ENCODE results near the gene RASAL1.

GRCh38 chr12:113088037-113088436 lies 47.5 kb downstream of the RASAL1 start:
- no peak for TF ChIP-seq POLR2A (IDR thresholded peaks at IDR 0.05)
- no peak for TF ChIP-seq CTCF (IDR thresholded peaks at IDR 0.05)

Data from Peyer's patch (tissue), 4 donors.